CD4-positive, alpha-beta memory T cell (primary cell): Measurements from ENCODE around the gene ENTPD7. TPM values are rescaled to one million over a fixed set of nuclear protein-coding genes. Genes with fewer than 3 reads are reported as not detected.

Experiments
- CTCF ChIA-PET: fragments of 350-600 bp; sonication (Branson Sonifier 250); formaldehyde crosslinking; loops from one replicate; lab custom pipeline; 2021; ENCODE audit warnings: inconsistent platforms; ENCODE audit not compliant: partially characterized antibody; lab: Charles Lee
- POLR2A ChIA-PET: fragments of 350-600 bp; sonication (Branson Sonifier 250); formaldehyde crosslinking; loops from one replicate; lab custom pipeline; 2021; ENCODE audit not compliant: partially characterized antibody; lab: Charles Lee
- DNase-seq, 5 donors: peaks; one replicate each; pipeline versions ENCODE4 v3.0.0 to v3.0.0-alpha.2; 2020 to 2022; ENCODE audit warnings: mixed read lengths in 1 of 5
- H3K27ac ChIP-seq: one replicate; pipeline ENCODE4 v1.7.0; 2013; ENCODE audit warnings: low read depth, low read length
- H3K27me3 ChIP-seq: 2 replicates; pipeline ENCODE4 v1.7.0; 2013; ENCODE audit warnings: mild to moderate bottlenecking, low read length, moderate library complexity; ENCODE audit not compliant: insufficient read depth
- H3K36me3 ChIP-seq: 2 replicates; pipeline ENCODE4 v1.7.0; 2013; ENCODE audit warnings: mild to moderate bottlenecking, low read length, moderate library complexity; ENCODE audit not compliant: insufficient read depth
- H3K4me1 ChIP-seq: 2 replicates; pipeline ENCODE4 v1.7.0; 2013; ENCODE audit warnings: mild to moderate bottlenecking, low read length, moderate library complexity; ENCODE audit not compliant: insufficient read depth
- H3K4me3 ChIP-seq, 2 donors: one replicate each; pipeline ENCODE4 v1.7.0; 2013; ENCODE audit warnings: low read length in 2 of 2, mild to moderate bottlenecking in 1 of 2
- H3K9me3 ChIP-seq, 2 donors: one replicate each; pipeline ENCODE4 v1.7.0; 2013; ENCODE audit warnings: low read length in 2 of 2, control low read depth in 1 of 2; ENCODE audit not compliant: control insufficient read depth in 1 of 2
- H3K27ac Mint-ChIP-seq, 7 donors: one replicate each; pipeline ENCODE4 v1.8.0; 2020 to 2021; ENCODE audit warnings: mixed read lengths in 7 of 7, mild to moderate bottlenecking in 6 of 7, inconsistent platforms in 3 of 7, moderate library complexity in 3 of 7
- H3K27me3 Mint-ChIP-seq, 2 donors: one replicate each; pipeline ENCODE4 v1.8.0; 2020 to 2021; ENCODE audit warnings: mixed read lengths in 2 of 2
- H3K36me3 Mint-ChIP-seq, 2 donors: one replicate each; pipeline ENCODE4 v1.8.0; 2020 to 2021; ENCODE audit warnings: mixed read lengths in 2 of 2, inconsistent platforms in 1 of 2, mild to moderate bottlenecking in 1 of 2
- H3K4me1 Mint-ChIP-seq, 4 donors: one replicate each; pipeline ENCODE4 v1.8.0; 2020 to 2021; ENCODE audit warnings: mixed read lengths in 4 of 4, mild to moderate bottlenecking in 1 of 4
- H3K4me3 Mint-ChIP-seq, 8 donors: one replicate each; pipeline ENCODE4 v1.8.0; 2020 to 2021; ENCODE audit warnings: mixed read lengths in 8 of 8, mild to moderate bottlenecking in 7 of 8, moderate library complexity in 6 of 8, inconsistent platforms in 3 of 8
- H3K9me3 Mint-ChIP-seq, 8 donors: one replicate each; pipeline ENCODE4 v1.8.0; 2020 to 2021; ENCODE audit warnings: mixed read lengths in 8 of 8, mild to moderate bottlenecking in 5 of 8, inconsistent platforms in 3 of 8, moderate library complexity in 1 of 8
- intact Hi-C: fragments of 100-400 bp; cut with micrococcal nuclease; formaldehyde crosslinking; loops from one replicate; pipeline ENCODE4 v1.15.1; 2023
- polyA plus RNA-seq, 2 donors: library from polyadenylated mRNA; unstranded; fragments of 300-500 nt; fragmentation: Illumina TruSeq; gene quantifications; one replicate each; pipeline ENCODE4 v1.2.3, GENCODE V29; 2021
- total RNA-seq, 2 experiments: library from RNA; stranded (reverse); gene quantifications; one replicate each; pipeline ENCODE4 v1.2.3, GENCODE V29; 2021

The ENTPD7 gene
- total and polyA plus RNA-seq, 4 experiments from 2014 or later: 1.7 to 3.9 (median 2.9) TPM

GRCh38 chr10:99681553-99681952, 22.2 kb downstream of the ENTPD7 start:
- CTCF ChIA-PET: no interaction called here
- Histone ChIP-seq H3K36me3 (no peaks in the 10 kb centered on the region), H3K27ac (no peak overlapping the region), H3K9me3 (no peaks in the 10 kb centered on the region), H3K4me3 (no peak overlapping the region), H3K4me1 (no peaks in the 10 kb centered on the region), H3K27me3 (no peaks in the 10 kb centered on the region)
- DNase-seq: no peak
- Mint-ChIP-seq H3K9me3 (no peaks in the 10 kb centered on the region), H3K27me3 (no peaks in the 10 kb centered on the region), H3K4me1 (no peaks in the 10 kb centered on the region), H3K27ac (no peak overlapping the region), H3K4me3 (no peak overlapping the region), H3K36me3 (peaks cover 18 to 30% of the 10 kb centered on the region in 2 donors)
- intact Hi-C loops: no loop called here
- POLR2A ChIA-PET: no interaction called here

GRCh38 chr10:99682032-99682431, 22.7 kb downstream of the ENTPD7 start:
- no peaks in the 10 kb centered on the region for H3K9me3 ChIP-seq
- Mint-ChIP-seq H3K4me1 (no peaks in the 10 kb centered on the region), H3K4me3 (no peak overlapping the region), H3K27ac (no peak overlapping the region), H3K36me3 (peaks cover 18 to 30% of the 10 kb centered on the region in 2 donors), H3K9me3 (no peaks in the 10 kb centered on the region), H3K27me3 (no peaks in the 10 kb centered on the region)
- POLR2A ChIA-PET: no interaction called here
- no peak overlapping the region for H3K4me3 ChIP-seq
- no peaks in the 10 kb centered on the region for H3K4me1 ChIP-seq
- H3K36me3 ChIP-seq: no peaks in the 10 kb centered on the region
- DNase-seq: no peak
- H3K27ac ChIP-seq: no peak overlapping the region
- no peaks in the 10 kb centered on the region for H3K27me3 ChIP-seq
- CTCF ChIA-PET: no interaction called here
- intact Hi-C loops: no loop called here

GRCh38 chr10:99682752-99683151, 23.4 kb downstream of the ENTPD7 start:
- Histone ChIP-seq H3K36me3 (no peaks in the 10 kb centered on the region), H3K4me3 (no peak overlapping the region), H3K27ac (no peak overlapping the region), H3K9me3 (no peaks in the 10 kb centered on the region), H3K27me3 (no peaks in the 10 kb centered on the region), H3K4me1 (no peaks in the 10 kb centered on the region)
- ChIA-PET POLR2A (no interaction called here), CTCF (no interaction called here)
- H3K4me3 Mint-ChIP-seq: no peak overlapping the region
- no peaks in the 10 kb centered on the region for H3K27me3 Mint-ChIP-seq
- no peak for DNase-seq
- H3K9me3 Mint-ChIP-seq: no peaks in the 10 kb centered on the region
- intact Hi-C loops: no loop called here
- H3K4me1 Mint-ChIP-seq: no peaks in the 10 kb centered on the region
- H3K36me3 Mint-ChIP-seq: peaks cover 18 to 29% of the 10 kb centered on the region in 2 donors
- no peak overlapping the region for H3K27ac Mint-ChIP-seq

- Mint-ChIP-seq H3K4me3 (no peak overlapping the region), H3K27ac (no peak overlapping the region), H3K4me1 (no peaks in the 10 kb centered on the region), H3K9me3 (no peaks in the 10 kb centered on the region), H3K36me3 (peaks cover 17 to 22% of the 10 kb centered on the region in 2 donors), H3K27me3 (no peaks in the 10 kb centered on the region)
- H3K9me3 ChIP-seq: no peaks in the 10 kb centered on the region
- H3K27ac ChIP-seq: no peak overlapping the region
- no peaks in the 10 kb centered on the region for H3K36me3 ChIP-seq
- CTCF ChIA-PET: no interaction called here
- no peak for DNase-seq
- no peaks in the 10 kb centered on the region for H3K4me1 ChIP-seq
- POLR2A ChIA-PET: no interaction called here
- no peak overlapping the region for H3K4me3 ChIP-seq
- no peaks in the 10 kb centered on the region for H3K27me3 ChIP-seq
- intact Hi-C loops: no loop called here
These were observed 26.3 kb downstream of the ENTPD7 start for GRCh38 chr10:99685597-99685967.

DNA sequence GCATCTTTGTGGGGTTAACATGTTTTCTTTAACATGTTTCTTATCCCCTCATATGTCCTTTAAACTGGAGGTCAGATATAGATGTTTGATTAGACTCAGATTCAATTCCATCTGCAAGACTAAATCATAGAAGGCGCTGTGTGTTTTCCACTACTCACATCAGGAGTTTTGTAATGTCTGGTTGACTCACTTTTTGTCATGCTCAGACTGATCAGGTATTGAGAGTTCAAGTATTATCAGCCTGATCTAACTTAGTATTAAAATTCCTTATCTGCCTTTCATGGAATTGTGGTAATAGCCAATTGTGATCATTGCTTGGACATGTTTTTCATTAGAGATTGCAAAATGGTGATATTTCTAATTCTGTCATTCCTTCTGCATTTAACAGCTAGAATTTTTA, 30.2 kb downstream of the ENTPD7 start:
- Mint-ChIP-seq H3K9me3 (no peaks in the 10 kb centered on the region), H3K27me3 (no peaks in the 10 kb centered on the region), H3K27ac (no peak overlapping the region), H3K36me3 (peaks cover 27 to 38% of the 10 kb centered on the region in 2 donors), H3K4me1 (no peaks in the 10 kb centered on the region), H3K4me3 (no peak overlapping the region)
- no peak overlapping the region for H3K4me3 ChIP-seq
- CTCF ChIA-PET: no interaction called here
- H3K4me1 ChIP-seq: no peaks in the 10 kb centered on the region
- no peaks in the 10 kb centered on the region for H3K36me3 ChIP-seq
- no peak for DNase-seq
- H3K27me3 ChIP-seq: no peaks in the 10 kb centered on the region
- H3K9me3 ChIP-seq: no peaks in the 10 kb centered on the region
- intact Hi-C loops: no loop called here
- H3K27ac ChIP-seq: no peak overlapping the region
- POLR2A ChIA-PET: no interaction called here

- Mint-ChIP-seq H3K4me1 (no peaks in the 10 kb centered on the region), H3K36me3 (peaks cover 50 to 59% of the 10 kb centered on the region in 2 donors), H3K9me3 (no peaks in the 10 kb centered on the region), H3K4me3 (peak overlapping the region in 1 of 8 donors; percentile 40), H3K27ac (no peak overlapping the region), H3K27me3 (no peaks in the 10 kb centered on the region)
- Histone ChIP-seq H3K27ac (no peak overlapping the region), H3K4me3 (no peak overlapping the region), H3K4me1 (no peaks in the 10 kb centered on the region), H3K27me3 (no peaks in the 10 kb centered on the region), H3K9me3 (no peaks in the 10 kb centered on the region), H3K36me3 (peaks cover 11% of the 10 kb centered on the region)
- intact Hi-C loops: no loop called here
- ChIA-PET POLR2A (no interaction called here), CTCF (no interaction called here)
- DNase-seq: no peak
These were observed 34.7 kb downstream of the ENTPD7 start for GRCh38 chr10:99693933-99694583.

GRCh38 chr10:99695761-99696160, 36.5 kb downstream of the ENTPD7 start:
- Mint-ChIP-seq H3K36me3 (peaks cover 57 to 70% of the 10 kb centered on the region in 2 donors), H3K27ac (no peak overlapping the region), H3K4me3 (no peak overlapping the region), H3K4me1 (no peaks in the 10 kb centered on the region), H3K27me3 (no peaks in the 10 kb centered on the region), H3K9me3 (no peaks in the 10 kb centered on the region)
- no peak for DNase-seq
- Histone ChIP-seq H3K9me3 (no peaks in the 10 kb centered on the region), H3K4me1 (no peaks in the 10 kb centered on the region), H3K27ac (no peak overlapping the region), H3K4me3 (no peak overlapping the region), H3K36me3 (peaks cover 11% of the 10 kb centered on the region), H3K27me3 (no peaks in the 10 kb centered on the region)
- intact Hi-C loops: no loop called here
- CTCF ChIA-PET: no interaction called here
- POLR2A ChIA-PET: no interaction called here
